Activated CD4-positive, alpha-beta T cell treated with anti-CD3 and anti-CD28 coated beads, Interleukin-2, amount 50 U/mL, for 24 hours (primary cell): ENCODE results near the gene OR1K1.

Source experiments
- DNase-seq, 2 donors: peaks; one replicate each; pipeline ENCODE4 v3.0.0-alpha.2; 2020; ENCODE audit warnings: low read depth in 1 of 2, low spot score in 1 of 2

OR1K1 gene

GRCh38 chr9:122848256-122848943, 48.5 kb downstream of the OR1K1 start:
- no peak for DNase-seq
